SK-N-SH treated with all-trans-retinoic acid at 6 μM for 48 hours (cell line): ENCODE measurements around the gene PIK3R5.

Experiments used
- ATAC-seq: fragments of 200-7000 bp; cut with Tn5 transposase; 3 replicates; pipeline ENCODE4 v1.9.1; 2020; ENCODE audit warnings: mild to moderate bottlenecking, moderate library complexity
- ARNTL ChIP-seq: fragments of 450-650 bp; formaldehyde crosslinking; IDR thresholded peaks from 2 replicates; pipeline ENCODE4 v1.5.0; 2020; ENCODE audit warnings: low read depth, mild to moderate bottlenecking, moderate library complexity, borderline replicate concordance
- BACH2 ChIP-seq: fragments of 250-450 bp; sonication (Bioruptor Pico); IDR thresholded peaks from 2 replicates; pipeline ENCODE4 v1.9.0; 2021; ENCODE audit warnings: mild to moderate bottlenecking, borderline replicate concordance
- CSRNP3 ChIP-seq: fragments of 250-450 bp; sonication (Bioruptor Pico); IDR thresholded peaks from 2 replicates; pipeline ENCODE4 v1.5.1; 2021; ENCODE audit warnings: mild to moderate bottlenecking, moderate library complexity
- ESRRG ChIP-seq: fragments of 250-450 bp; sonication (Bioruptor Pico); IDR thresholded peaks from 2 replicates; pipeline ENCODE4 v1.6.1; 2021; ENCODE audit warnings: mild to moderate bottlenecking
- GLIS3 ChIP-seq: fragments of 250-450 bp; sonication (Bioruptor Pico); IDR thresholded peaks from 2 replicates; pipeline ENCODE4 v1.5.0; 2020; ENCODE audit warnings: mild to moderate bottlenecking, moderate library complexity
- ISL1 ChIP-seq: fragments of 250-450 bp; sonication (Bioruptor Pico); IDR thresholded peaks from 2 replicates; pipeline ENCODE4 v2.1.2; 2022; ENCODE audit warnings: mild to moderate bottlenecking, moderate library complexity
- PATZ1 ChIP-seq: fragments of 250-450 bp; sonication (Bioruptor Pico); IDR thresholded peaks from 2 replicates; pipeline ENCODE4 v1.8.0; 2020; ENCODE audit warnings: mild to moderate bottlenecking, moderate library complexity, borderline replicate concordance
- POU6F1 ChIP-seq: fragments of 250-450 bp; sonication (Bioruptor Pico); IDR thresholded peaks from 2 replicates; pipeline ENCODE4 v1.8.0; 2021; ENCODE audit warnings: low read depth, mild to moderate bottlenecking, moderate library complexity, borderline replicate concordance
- PPARA ChIP-seq: fragments of 250-450 bp; sonication (Bioruptor Pico); IDR thresholded peaks from 2 replicates; pipeline ENCODE4 v1.5.0; 2020; ENCODE audit warnings: mild to moderate bottlenecking, borderline replicate concordance
- RARB ChIP-seq: fragments of 250-450 bp; sonication (Bioruptor Pico); IDR thresholded peaks from 2 replicates; pipeline ENCODE4 v1.8.0; 2021; ENCODE audit warnings: mild to moderate bottlenecking, moderate library complexity
- SNAI2 ChIP-seq: fragments of 250-450 bp; sonication (Bioruptor Pico); IDR thresholded peaks from 2 replicates; pipeline ENCODE4 v1.5.0; 2020; ENCODE audit warnings: mild to moderate bottlenecking, moderate library complexity
- TCF4 ChIP-seq: fragments of 250-450 bp; sonication (Bioruptor Pico); IDR thresholded peaks from 2 replicates; pipeline ENCODE4 v1.8.0; 2021; ENCODE audit warnings: mild to moderate bottlenecking, moderate library complexity, borderline replicate concordance
- TOX ChIP-seq: fragments of 250-450 bp; sonication (Bioruptor Pico); IDR thresholded peaks from 2 replicates; pipeline ENCODE4 v1.8.0; 2021; ENCODE audit warnings: mild to moderate bottlenecking, moderate library complexity, borderline replicate concordance
- TSHZ2 ChIP-seq: fragments of 250-450 bp; sonication (Bioruptor Pico); IDR thresholded peaks from 2 replicates; pipeline ENCODE4 v1.5.0; 2020; ENCODE audit warnings: mild to moderate bottlenecking, moderate library complexity
- ZC3H10 ChIP-seq: fragments of 250-450 bp; sonication (Bioruptor Pico); IDR thresholded peaks from 2 replicates; pipeline ENCODE4 v1.5.1; 2021; ENCODE audit warnings: mild to moderate bottlenecking, moderate library complexity
- ZFP3 ChIP-seq: fragments of 250-450 bp; sonication (Bioruptor Pico); IDR thresholded peaks from 2 replicates; pipeline ENCODE4 v1.5.0; 2020; ENCODE audit warnings: mild to moderate bottlenecking, moderate library complexity
- ZFP30 ChIP-seq: fragments of 450-650 bp; formaldehyde crosslinking; IDR thresholded peaks from 2 replicates; pipeline ENCODE4 v1.5.0; 2022; ENCODE audit warnings: mild to moderate bottlenecking, moderate library complexity
- ZNF565 ChIP-seq: fragments of 450-650 bp; formaldehyde crosslinking; conservative IDR thresholded peaks from 2 replicates; pipeline ENCODE4 v1.5.0; 2020; ENCODE audit warnings: low read depth, mild to moderate bottlenecking, moderate library complexity
- ZNF70 ChIP-seq: fragments of 450-650 bp; formaldehyde crosslinking; IDR thresholded peaks from 2 replicates; pipeline ENCODE4 v1.5.0; 2020; ENCODE audit warnings: mild to moderate bottlenecking, moderate library complexity
- ZNF8 ChIP-seq: fragments of 450-650 bp; formaldehyde crosslinking; IDR thresholded peaks from 2 replicates; pipeline ENCODE4 v1.5.0; 2020; ENCODE audit warnings: mild to moderate bottlenecking, moderate library complexity

The PIK3R5 gene

GRCh38 chr17:8928347-8928746 is 37.2 kb downstream of the PIK3R5 start (continued):
- TF ChIP-seq ZNF70: no peak
- no peak for TF ChIP-seq ARNTL (CRISPR knock-in tag)
- no peak for TF ChIP-seq ZNF565
- no peak for TF ChIP-seq PATZ1

- no peak for ATAC-seq
Measured at GRCh38 chr17:8927395-8927794, 38.1 kb downstream of the PIK3R5 start.

More at GRCh38 chr17:8927395-8927794, 38.1 kb downstream of the PIK3R5 start:
- TF ChIP-seq ZFP3 (no peak), ESRRG (CRISPR knock-in tag) (no peak), ZFP30 (CRISPR knock-in tag) (no peak), SNAI2 (CRISPR knock-in tag) (no peak), ZNF8 (CRISPR knock-in tag) (no peak), ZNF70 (no peak), TOX (CRISPR knock-in tag) (no peak), ZC3H10 (CRISPR knock-in tag) (no peak), TCF4 (CRISPR knock-in tag) (no peak), BACH2 (CRISPR knock-in tag) (no peak), ZNF565 (no peak), TSHZ2 (CRISPR knock-in tag) (no peak), PPARA (no peak), PATZ1 (no peak), GLIS3 (no peak), ARNTL (CRISPR knock-in tag) (no peak), ISL1 (CRISPR knock-in tag) (no peak), CSRNP3 (CRISPR knock-in tag) (no peak), POU6F1 (CRISPR knock-in tag) (no peak), RARB (CRISPR knock-in tag) (no peak)
